ENCODE results near the gene SIGLEC10.

The SIGLEC10 gene

DNA sequence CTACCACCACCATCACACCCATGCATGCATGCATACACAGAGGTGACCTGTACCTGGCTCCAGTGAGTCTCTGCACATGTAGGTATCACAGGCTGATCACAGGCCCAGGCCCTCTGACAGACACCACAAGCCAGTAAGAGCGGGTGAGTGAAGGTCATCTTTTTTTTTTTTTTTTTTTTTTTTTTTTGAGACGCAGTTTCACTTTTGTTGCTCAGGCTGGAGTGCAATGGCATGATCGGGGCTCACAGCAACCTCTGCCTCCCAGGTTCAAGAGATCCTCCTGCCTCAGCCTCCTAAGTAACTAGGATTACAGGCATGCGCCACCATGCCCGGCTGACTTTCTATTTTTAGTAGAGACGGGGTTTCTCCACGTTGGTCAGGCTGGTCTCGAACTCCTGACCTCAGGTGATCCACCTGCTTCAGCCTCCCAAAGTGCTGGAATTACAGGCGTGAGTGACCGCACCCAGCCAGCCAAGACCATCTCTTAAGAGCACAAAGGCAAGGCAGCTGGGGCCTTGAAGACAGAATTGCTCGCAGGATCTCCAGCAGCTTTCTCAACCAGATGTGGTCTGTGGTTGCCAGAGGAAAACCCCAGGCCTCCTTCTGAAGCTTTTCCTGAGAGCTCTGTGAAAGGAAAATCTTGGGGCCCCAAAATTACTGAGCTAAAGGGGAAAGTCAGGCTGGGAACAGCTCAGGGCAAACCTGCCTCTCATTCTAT lies 41.8 kb downstream of the SIGLEC10 start:
- no peak for DNase-seq (ENCODE audit: low read depth, low spot score)
- H3K4me3 ChIP-seq (ENCODE audit: low read depth, low read length), result no peak overlapping the region
- CTCF ChIA-PET, result no interaction called here
- POLR2A ChIA-PET, result no interaction called here
- TF ChIP-seq, protein P1, sequence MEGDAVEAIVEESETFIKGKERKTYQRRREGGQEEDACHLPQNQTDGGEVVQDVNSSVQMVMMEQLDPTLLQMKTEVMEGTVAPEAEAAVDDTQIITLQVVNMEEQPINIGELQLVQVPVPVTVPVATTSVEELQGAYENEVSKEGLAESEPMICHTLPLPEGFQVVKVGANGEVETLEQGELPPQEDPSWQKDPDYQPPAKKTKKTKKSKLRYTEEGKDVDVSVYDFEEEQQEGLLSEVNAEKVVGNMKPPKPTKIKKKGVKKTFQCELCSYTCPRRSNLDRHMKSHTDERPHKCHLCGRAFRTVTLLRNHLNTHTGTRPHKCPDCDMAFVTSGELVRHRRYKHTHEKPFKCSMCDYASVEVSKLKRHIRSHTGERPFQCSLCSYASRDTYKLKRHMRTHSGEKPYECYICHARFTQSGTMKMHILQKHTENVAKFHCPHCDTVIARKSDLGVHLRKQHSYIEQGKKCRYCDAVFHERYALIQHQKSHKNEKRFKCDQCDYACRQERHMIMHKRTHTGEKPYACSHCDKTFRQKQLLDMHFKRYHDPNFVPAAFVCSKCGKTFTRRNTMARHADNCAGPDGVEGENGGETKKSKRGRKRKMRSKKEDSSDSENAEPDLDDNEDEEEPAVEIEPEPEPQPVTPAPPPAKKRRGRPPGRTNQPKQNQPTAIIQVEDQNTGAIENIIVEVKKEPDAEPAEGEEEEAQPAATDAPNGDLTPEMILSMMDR (IDR thresholded peaks at IDR 0.05; ENCODE audit: insufficient read depth, low read length, missing control alignments), result no peak

DNA sequence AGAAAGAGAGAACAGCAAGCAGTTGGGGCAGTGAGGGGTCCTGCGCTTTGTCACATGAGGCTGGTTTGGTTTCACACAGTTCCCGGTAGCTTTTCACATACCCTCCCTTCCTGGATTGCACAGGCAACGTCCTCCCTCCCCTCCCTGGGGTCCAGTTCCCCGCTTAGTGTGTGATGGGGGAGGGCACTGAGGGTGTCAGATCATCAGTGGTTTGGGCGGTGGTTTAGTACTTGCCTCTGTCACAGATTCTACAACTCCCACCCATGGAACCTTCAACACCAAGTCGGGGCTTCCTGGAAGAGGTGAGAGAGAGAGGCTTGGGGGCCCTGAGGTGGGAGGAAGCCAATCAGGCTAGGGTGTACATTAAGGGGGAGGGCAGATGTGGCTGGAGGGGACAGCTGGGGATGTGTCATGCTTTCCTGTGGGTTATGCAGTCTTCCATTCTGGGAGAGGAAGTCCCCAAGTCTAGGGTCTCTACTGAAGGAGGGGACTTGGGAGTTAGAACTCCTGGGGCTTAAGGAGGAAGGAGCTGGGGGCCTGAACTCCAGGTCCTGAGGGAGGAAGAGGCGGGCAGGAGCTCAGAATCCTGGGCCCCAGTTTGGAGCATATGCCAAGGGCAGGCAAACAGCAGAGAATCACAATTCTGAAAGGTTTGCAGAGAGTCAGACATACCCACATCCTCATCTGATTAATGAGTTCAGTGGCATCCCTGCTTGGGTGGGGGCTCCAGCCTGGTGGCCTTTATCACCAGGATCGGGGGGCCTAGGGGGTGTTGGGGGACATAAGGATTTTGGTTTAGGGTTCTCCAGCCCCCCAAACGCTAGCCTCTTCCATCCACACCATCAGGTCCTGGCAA lies 44.6 kb downstream of the SIGLEC10 start, which contains the start of gene NKG7:
NKG7 (minus strand) TSS at position 6 of the 856 bp plus-strand sequence. CDS start 119 bp downstream, outside the sequence.
- ChIA-PET POLR2A (no interaction called here), CTCF (no interaction called here)
- H3K4me3 ChIP-seq (ENCODE audit: low read depth, low read length), result no peak within 1 kb of the TSS
- no peak for DNase-seq (ENCODE audit: low read depth, low spot score)
- TF ChIP-seq, protein P1 (IDR thresholded peaks at IDR 0.05; ENCODE audit: insufficient read depth, low read length, missing control alignments), result no peak

DNA sequence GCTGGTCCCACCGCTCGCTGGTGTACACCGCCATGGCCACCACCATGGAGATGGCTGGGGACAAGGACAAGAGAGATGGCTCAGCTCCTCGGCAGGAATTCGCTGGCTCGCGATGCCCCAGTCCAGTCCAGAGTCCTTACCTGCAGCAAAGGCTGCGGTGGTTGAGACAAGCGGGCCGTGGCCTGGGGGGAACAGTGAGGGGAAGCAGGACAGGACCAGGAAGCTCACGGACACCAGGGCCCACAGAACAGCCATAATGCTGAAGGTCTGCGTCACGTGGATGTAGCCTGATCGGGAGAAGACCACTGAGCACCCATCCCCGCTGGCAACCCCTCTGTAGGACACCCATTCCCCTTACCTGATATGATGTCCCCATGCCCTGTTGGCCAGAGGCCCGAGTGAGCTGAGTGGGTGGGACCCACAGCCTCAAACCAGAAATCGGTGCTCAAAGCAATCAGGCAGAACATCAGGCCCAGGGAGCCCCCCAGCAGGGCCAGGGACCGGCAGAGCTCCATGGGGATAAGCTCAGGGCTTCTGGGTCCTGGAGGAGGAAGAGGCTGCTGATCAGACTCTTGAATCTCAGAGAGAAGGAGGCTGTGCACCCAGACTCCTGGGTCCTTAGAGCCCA lies 45.3 kb downstream of the SIGLEC10 start:
- CTCF ChIA-PET, result no interaction called here
- TF ChIP-seq, protein P1 (IDR thresholded peaks at IDR 0.05; ENCODE audit: insufficient read depth, low read length, missing control alignments), result no peak
- no peak for DNase-seq (ENCODE audit: low read depth, low spot score)
- POLR2A ChIA-PET, result no interaction called here
- no peak overlapping the region for H3K4me3 ChIP-seq (ENCODE audit: low read depth, low read length)

DNA sequence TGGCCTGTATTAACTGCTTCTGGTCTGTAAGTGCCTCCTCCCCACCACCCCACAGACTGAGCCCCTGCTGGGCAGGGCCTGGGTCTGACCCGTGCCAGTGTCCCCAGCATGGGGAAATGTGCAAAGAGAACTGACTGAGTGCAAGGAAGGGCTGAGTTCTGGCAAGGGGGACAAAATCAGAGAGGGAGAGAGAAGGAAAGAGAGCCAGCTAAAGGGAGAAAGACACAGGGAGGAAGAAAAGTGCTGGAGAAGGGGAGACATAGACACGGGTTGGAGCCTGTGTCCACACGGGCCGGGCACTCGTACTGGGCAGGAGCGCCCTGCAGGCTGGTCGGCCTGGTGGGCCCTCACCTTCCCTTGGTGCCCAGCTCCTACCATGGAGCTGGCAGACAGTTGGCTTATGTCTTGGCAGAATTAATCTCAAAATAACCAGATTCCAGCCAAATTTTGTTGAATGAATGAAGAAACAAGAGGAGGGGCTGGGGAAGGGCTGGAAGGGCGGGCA lies 46.2 kb downstream of the SIGLEC10 start:
- no peak for DNase-seq (ENCODE audit: low read depth, low spot score)
- H3K4me3 ChIP-seq (ENCODE audit: low read depth, low read length), result no peak overlapping the region
- TF ChIP-seq, protein P1 (IDR thresholded peaks at IDR 0.05; ENCODE audit: insufficient read depth, low read length, missing control alignments), result no peak
- ChIA-PET POLR2A (no interaction called here), CTCF (no interaction called here)

DNA sequence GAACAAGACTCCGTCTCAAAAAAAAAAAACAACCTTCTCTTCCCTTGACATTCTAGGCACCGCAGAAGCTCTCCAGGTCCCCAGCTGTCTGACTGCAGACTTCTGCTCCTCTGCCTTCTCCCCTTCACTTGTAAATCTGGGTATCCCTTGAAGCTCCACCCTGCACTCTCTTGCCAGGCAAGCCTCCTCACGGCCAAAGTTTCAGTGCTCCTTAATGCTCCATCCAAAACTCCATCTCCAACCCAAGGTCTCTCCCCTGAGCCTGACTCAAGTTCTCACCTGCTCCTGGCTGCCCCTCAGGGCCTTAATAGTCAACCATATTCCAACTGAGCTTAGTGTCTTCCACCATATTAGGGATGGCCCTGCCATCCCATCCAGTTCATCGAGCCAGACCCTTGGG lies 47.2 kb downstream of the SIGLEC10 start:
- TF ChIP-seq, protein P1 (IDR thresholded peaks at IDR 0.05; ENCODE audit: insufficient read depth, low read length, missing control alignments), result no peak
- H3K4me3 ChIP-seq (ENCODE audit: low read depth, low read length), result no peak overlapping the region
- POLR2A ChIA-PET, result no interaction called here
- DNase-seq (ENCODE audit: low read depth, low spot score), result no peak
- CTCF ChIA-PET, result interaction anchor here (1.4 kb wide), 1 partner anchor 32 kb away, joined by 5 read pairs; no protein-coding TSS in a partner anchor

Measured in AG04449 (cell line).